GM21526 (cell line): ENCODE measurements around the gene NWD2.
"Not testable (repeated sequence)": the region's sequence is repeated elsewhere in the genome, so short reads cannot be mapped to it uniquely, and the experiment has no call there.

Experiments
- ATAC-seq: cut with Tn5 transposase; IDR thresholded peaks from one replicate; pipeline ENCODE4 v1.9.1; 2021; ENCODE audit warnings: moderate library complexity; ENCODE audit not compliant: unreplicated experiment, low FRiP score

Gene NWD2

DNA sequence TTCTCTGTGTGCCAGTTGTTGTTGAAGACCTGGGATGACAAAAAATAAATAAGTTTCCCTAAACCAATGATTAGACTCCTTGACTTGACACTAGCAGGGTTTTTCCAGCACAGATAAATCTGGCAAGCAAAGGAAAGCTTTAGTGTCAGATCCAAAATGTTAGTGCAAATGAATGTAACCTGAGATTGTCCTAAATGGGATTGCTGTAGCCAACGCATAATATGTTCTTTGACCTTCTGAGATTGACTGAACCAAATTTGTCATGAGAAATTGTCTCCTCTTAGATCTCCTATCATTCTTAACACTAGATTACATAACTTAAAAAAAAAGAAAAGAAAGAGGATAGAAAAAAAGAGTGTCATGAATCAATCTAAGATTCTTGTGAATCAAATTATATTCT, 245.2 kb downstream of the NWD2 start:
- no peak for ATAC-seq

- no peak for ATAC-seq
Measured at GRCh38 chr4:37490391-37491347, 246.1 kb downstream of the NWD2 start.

GRCh38 chr4:37495353-37495752, 250.8 kb downstream of the NWD2 start:
- not testable (repeated sequence) for ATAC-seq
